GM19328 (cell line): ENCODE measurements around the gene DNAJB5.
"Not testable (repeated sequence)": the region's sequence is repeated elsewhere in the genome, so short reads cannot be mapped to it uniquely, and the experiment has no call there.

ENCODE experiments used
- ATAC-seq: cut with Tn5 transposase; IDR thresholded peaks from one replicate; pipeline ENCODE4 v1.9.1; 2021; ENCODE audit warnings: mild to moderate bottlenecking, moderate library complexity; ENCODE audit not compliant: unreplicated experiment

DNAJB5 gene

DNA sequence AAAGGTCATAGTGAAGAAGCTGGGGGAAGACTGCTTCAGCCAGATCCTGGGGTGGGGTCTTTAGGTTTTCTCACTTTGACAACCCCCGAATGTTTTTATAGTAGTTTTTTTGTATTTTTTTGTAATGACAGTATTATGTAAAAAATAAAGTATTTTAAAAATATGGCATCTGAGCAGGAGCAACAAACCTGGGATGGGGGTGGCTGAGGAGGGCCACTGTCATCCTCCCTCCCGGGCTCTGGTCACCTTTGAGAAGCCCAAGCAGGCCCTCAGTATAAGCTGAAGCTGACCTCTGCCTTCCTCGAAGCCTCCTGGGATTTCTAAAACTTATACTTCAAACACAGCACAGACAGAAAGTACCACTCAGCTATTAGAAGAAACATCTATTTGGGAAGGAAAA lies 8.7 kb downstream of the DNAJB5 start:
- no peak for ATAC-seq

DNA sequence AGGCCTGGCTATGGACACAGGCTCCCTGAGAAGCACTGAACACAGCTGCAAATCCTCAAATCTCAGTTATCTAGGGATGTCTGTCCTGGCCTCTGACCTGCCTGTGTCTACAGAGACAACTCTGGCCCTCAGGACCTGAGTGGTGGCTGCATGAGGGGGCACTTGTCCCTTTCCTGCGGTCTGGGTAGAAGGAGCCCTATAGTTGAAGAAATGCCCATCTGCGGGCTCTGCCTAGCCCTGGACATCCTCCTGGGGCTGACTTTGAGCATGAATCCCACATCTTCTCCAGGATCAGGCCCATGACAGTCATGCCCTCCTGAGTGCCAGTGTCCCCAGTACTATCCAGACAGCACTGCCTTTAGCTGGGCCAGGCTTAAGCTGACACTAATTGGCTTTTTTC lies 10.0 kb downstream of the DNAJB5 start:
- no peak for ATAC-seq

DNA sequence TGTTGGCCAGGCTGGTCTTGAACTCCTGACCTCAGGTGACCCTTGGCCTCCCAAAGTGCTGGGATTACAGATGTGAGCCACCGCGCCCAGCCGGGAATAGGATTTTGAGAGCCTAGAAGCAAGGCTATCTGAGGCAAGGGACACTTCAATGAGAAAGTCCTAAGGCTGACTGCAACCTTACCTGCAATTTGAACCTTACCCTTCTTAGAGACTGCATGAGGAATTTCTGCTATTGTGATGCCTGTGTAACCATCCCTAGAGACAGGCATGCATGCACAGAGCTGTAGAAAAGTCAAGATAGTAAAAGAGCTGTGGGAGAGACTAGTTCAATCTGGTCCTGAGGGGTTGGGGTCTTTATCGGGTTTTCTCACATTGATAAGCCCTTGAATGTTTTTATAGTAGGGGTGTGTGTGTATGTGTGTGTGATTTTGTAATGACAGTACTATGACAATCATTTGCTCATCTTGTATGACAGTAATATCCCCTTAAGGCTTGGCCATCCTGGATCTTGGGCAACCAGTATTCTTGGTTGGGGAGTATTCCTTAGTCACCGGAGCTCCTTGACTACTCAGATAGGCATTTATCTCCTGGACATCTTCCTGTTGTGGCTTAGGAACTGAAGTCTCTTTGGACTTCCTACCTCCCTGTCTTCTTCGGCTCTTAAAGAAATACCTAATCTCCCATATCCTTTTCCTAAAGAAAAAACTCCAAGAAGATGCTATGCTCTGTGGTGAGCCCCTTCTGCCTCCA lies 11.2 kb downstream of the DNAJB5 start:
- ATAC-seq, result no peak

DNA sequence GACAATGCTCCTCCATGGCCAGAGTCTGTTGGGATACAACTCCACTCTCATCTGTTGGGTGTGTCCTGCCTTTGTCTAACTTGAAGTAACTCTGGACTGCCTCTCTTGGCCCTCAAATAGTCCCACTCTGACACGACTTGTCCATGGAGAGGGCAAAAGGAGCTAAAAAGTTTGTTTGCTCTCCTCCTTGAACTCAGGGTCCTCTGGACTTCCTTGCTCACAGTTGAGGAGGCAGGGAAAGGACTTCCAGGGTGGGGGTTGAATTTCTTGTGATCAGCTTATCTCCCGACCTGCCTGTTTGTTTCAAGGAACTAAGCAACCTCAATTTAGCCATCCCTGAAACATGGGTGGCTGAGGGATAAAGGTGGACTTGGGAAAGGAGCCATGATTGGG lies 11.7 kb downstream of the DNAJB5 start:
- no peak for ATAC-seq

- ATAC-seq, result no peak
These were observed 12.4 kb downstream of the DNAJB5 start for GRCh38 chr9:35001803-35002502.

- ATAC-seq, result no peak
These were observed 13.1 kb downstream of the DNAJB5 start for GRCh38 chr9:35002623-35003022.

- ATAC-seq, result not testable (repeated sequence)
These were observed 14.8 kb downstream of the DNAJB5 start for GRCh38 chr9:35004299-35004698.

- no peak for ATAC-seq
These were observed 20.9 kb downstream of the DNAJB5 start for GRCh38 chr9:35010351-35010958.

GRCh38 chr9:35014517-35014916 lies 25.0 kb downstream of the DNAJB5 start:
- no peak for ATAC-seq

GRCh38 chr9:35023443-35023842 lies 33.9 kb downstream of the DNAJB5 start:
- not testable (repeated sequence) for ATAC-seq

- ATAC-seq, result no peak
These were observed 37.1 kb downstream of the DNAJB5 start for GRCh38 chr9:35026671-35027070.

GRCh38 chr9:35027374-35027773 lies 37.8 kb downstream of the DNAJB5 start:
- ATAC-seq, result no peak

DNA sequence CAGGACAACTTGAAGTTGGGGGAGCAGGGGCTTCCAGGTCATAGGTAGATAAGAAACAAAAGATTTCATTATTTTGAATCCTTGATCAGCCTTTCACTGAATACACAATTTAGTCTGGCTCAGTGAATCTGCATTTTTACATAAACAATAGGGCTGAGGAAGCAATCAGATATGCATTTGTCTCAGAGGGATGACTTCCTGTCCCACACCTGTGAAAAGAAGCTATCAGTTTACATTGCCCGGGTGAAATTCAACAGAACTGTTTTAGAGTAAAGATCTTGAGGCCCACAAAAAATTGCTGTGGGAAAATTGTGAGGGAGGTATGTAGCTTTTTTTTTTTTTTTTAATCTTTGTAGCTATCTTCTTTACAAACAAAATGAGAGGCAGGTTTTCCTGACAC lies 38.3 kb downstream of the DNAJB5 start:
- ATAC-seq, result no peak

- ATAC-seq, result no peak
These were observed 38.8 kb downstream of the DNAJB5 start for GRCh38 chr9:35028341-35028740.

DNA sequence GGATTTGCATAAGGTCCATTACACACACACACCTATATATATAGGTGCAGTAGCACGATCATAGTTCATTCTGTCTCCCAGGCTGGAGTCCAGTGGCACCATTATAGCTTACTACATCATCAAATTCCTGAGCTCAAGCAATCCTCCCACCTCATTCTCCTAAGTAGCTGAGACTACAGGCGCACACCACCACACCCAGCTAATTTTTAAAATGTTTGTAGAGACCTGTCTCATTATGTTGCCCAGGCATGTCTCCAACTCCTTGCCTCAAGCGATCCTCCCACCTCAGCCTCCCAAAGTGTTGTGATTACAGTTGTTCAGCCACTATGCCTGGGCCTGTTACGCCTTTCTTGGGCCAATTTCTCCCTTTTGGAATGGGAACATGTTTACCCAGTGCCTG lies 39.7 kb downstream of the DNAJB5 start:
- no peak for ATAC-seq

GRCh38 chr9:35029852-35030251 lies 40.3 kb downstream of the DNAJB5 start:
- no peak for ATAC-seq

- ATAC-seq, result no peak
These were observed 43.6 kb downstream of the DNAJB5 start for GRCh38 chr9:35033101-35033500.

GRCh38 chr9:35035851-35036701 lies 46.5 kb downstream of the DNAJB5 start:
- no peak for ATAC-seq

GRCh38 chr9:35042081-35042604 lies 52.6 kb downstream of the DNAJB5 start:
- no peak for ATAC-seq

- no peak for ATAC-seq
These were observed 53.5 kb downstream of the DNAJB5 start for GRCh38 chr9:35042891-35043545.
